Hepatocyte (in vitro differentiated cells): Measurements from ENCODE around the gene PRDX6.

Source experiments
- EZH2 ChIP-seq: fragments of 200-600 bp; sonication (generic); IDR thresholded peaks from 2 replicates; pipeline ENCODE4 v1.6.1; 2016; ENCODE audit warnings: antibody characterized with exemption, mild to moderate bottlenecking, borderline replicate concordance
- EZH2phosphoT487 ChIP-seq: fragments of 200-600 bp; sonication (generic); IDR thresholded peaks from one replicate; pipeline ENCODE4 v1.6.1; 2018; ENCODE audit warnings: antibody characterized with exemption, mild to moderate bottlenecking, low read depth, moderate library complexity; ENCODE audit not compliant: unreplicated experiment, severe bottlenecking
- TF ChIP-seq, protein P1 (sequence below): fragments of 200-600 bp; sonication (generic); IDR thresholded peaks from 2 replicates; pipeline ENCODE4 v1.5.1; 2016; ENCODE audit warnings: antibody characterized with exemption, mild to moderate bottlenecking; ENCODE audit not compliant: poor library complexity

DNA sequence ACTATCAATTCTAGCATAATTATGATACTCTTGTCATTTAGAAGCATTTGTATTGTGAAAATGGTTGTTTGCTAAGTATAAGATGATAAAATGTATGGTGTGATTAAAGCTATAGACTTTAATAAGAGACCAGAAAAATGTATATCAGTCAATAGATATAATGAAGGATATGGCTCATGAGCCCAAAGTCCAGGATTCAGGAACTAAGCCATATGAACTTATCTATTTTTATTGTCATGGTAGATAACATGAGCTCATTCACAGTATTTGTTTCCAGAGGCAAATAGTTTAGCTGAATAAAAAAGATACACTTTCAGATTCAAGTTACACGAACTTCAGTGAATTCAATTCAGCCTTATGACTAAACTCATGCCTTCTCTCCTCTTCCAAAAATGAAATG is 32.7 kb downstream of the PRDX6 start:
- TF ChIP-seq, protein P1, sequence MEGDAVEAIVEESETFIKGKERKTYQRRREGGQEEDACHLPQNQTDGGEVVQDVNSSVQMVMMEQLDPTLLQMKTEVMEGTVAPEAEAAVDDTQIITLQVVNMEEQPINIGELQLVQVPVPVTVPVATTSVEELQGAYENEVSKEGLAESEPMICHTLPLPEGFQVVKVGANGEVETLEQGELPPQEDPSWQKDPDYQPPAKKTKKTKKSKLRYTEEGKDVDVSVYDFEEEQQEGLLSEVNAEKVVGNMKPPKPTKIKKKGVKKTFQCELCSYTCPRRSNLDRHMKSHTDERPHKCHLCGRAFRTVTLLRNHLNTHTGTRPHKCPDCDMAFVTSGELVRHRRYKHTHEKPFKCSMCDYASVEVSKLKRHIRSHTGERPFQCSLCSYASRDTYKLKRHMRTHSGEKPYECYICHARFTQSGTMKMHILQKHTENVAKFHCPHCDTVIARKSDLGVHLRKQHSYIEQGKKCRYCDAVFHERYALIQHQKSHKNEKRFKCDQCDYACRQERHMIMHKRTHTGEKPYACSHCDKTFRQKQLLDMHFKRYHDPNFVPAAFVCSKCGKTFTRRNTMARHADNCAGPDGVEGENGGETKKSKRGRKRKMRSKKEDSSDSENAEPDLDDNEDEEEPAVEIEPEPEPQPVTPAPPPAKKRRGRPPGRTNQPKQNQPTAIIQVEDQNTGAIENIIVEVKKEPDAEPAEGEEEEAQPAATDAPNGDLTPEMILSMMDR: no peak
- no peak for TF ChIP-seq EZH2
- TF ChIP-seq EZH2phosphoT487: no peak
